Stimulated activated CD8-positive, alpha-beta memory T cell treated with anti-CD3 and anti-CD28 coated beads, Interleukin-2, amount 100 ng/mL, for 1 hour (primary cell): ENCODE results near the gene ADD1.

ENCODE experiments used
- DNase-seq, 2 donors: peaks; one replicate each; pipeline ENCODE4 v3.0.0-alpha.2; 2020; ENCODE audit warnings: low read depth in 2 of 2

ADD1 gene

GRCh38 chr4:2820216-2820982, 23.2 kb upstream of the ADD1 start:
- no peak for DNase-seq

GRCh38 chr4:2822461-2823300, 21.0 kb upstream of the ADD1 start:
- DNase-seq = no peak

- no peak for DNase-seq
These were observed 20.4 kb upstream of the ADD1 start for GRCh38 chr4:2823301-2823670.

- DNase-seq = no peak
These were observed 19.8 kb upstream of the ADD1 start for GRCh38 chr4:2823671-2824328.

GRCh38 chr4:2824329-2824835, 19.3 kb upstream of the ADD1 start:
- no peak for DNase-seq

GRCh38 chr4:2824836-2825381, 18.7 kb upstream of the ADD1 start:
- no peak for DNase-seq

- DNase-seq = no peak
These were observed 17.9 kb upstream of the ADD1 start for GRCh38 chr4:2825740-2826139.

- DNase-seq = no peak
These were observed 16.4 kb upstream of the ADD1 start for GRCh38 chr4:2827071-2827873.

GRCh38 chr4:2827874-2828751, 15.5 kb upstream of the ADD1 start:
- DNase-seq = no peak

- DNase-seq = no peak
These were observed 14.9 kb upstream of the ADD1 start for GRCh38 chr4:2828758-2829181.

GRCh38 chr4:2829321-2829932, 14.2 kb upstream of the ADD1 start:
- no peak for DNase-seq

GRCh38 chr4:2829933-2830451, 13.7 kb upstream of the ADD1 start:
- DNase-seq = no peak

- no peak for DNase-seq
These were observed 12.7 kb upstream of the ADD1 start for GRCh38 chr4:2830632-2831610.

- no peak for DNase-seq
These were observed 11.9 kb upstream of the ADD1 start for GRCh38 chr4:2831611-2832308.

- no peak for DNase-seq
These were observed 11.2 kb upstream of the ADD1 start for GRCh38 chr4:2832309-2832980.

GRCh38 chr4:2832981-2833670, 10.5 kb upstream of the ADD1 start:
- no peak for DNase-seq

- DNase-seq = no peak
These were observed 10.0 kb upstream of the ADD1 start for GRCh38 chr4:2833671-2834000.
